Fibroblast of the aortic adventitia (primary cell): ENCODE measurements around the gene TDRD12. TPM values are rescaled to one million over a fixed set of nuclear protein-coding genes. Genes with fewer than 3 reads are reported as not detected.
"Not testable (repeated sequence)": the region's sequence is repeated elsewhere in the genome, so short reads cannot be mapped to it uniquely, and the experiment has no call there.

Source experiments
- DNase-seq: peaks from one replicate; pipeline ENCODE4 v3.0.0-alpha.2; 2010; ENCODE audit warnings: low read depth
- H3K4me3 ChIP-seq: 2 replicates; pipeline ENCODE4 v1.5.1; 2011; ENCODE audit warnings: low read depth, mild to moderate bottlenecking, control low read depth, low read length, moderate library complexity
- CTCF ChIP-seq: IDR thresholded peaks from 2 replicates; pipeline ENCODE4 v1.5.1; 2011; ENCODE audit warnings: mild to moderate bottlenecking, low read length, control low read depth, inconsistent platforms; ENCODE audit not compliant: insufficient read depth
- total RNA-seq: library from RNA; depleted of rRNA; stranded (reverse); fragments of >200 nt; gene quantifications from 2 replicates; pipeline ENCODE4 v1.2.3, GENCODE V29; 2012; ENCODE audit warnings: low replicate concordance

Gene TDRD12
- total RNA-seq, 1 donor = 0.36 TPM

GRCh38 chr19:32837531-32837930 is 118.0 kb downstream of the TDRD12 start:
- no peak overlapping the region for H3K4me3 ChIP-seq
- TF ChIP-seq CTCF = no peak
- DNase-seq = no peak

- DNase-seq = no peak
- no peak for TF ChIP-seq CTCF
- H3K4me3 ChIP-seq = no peak overlapping the region
These were observed 122.5 kb downstream of the TDRD12 start for GRCh38 chr19:32842061-32842460.

GRCh38 chr19:32843716-32844245 is 124.2 kb downstream of the TDRD12 start:
- DNase-seq = no peak
- TF ChIP-seq CTCF = no peak
- no peak overlapping the region for H3K4me3 ChIP-seq

DNA sequence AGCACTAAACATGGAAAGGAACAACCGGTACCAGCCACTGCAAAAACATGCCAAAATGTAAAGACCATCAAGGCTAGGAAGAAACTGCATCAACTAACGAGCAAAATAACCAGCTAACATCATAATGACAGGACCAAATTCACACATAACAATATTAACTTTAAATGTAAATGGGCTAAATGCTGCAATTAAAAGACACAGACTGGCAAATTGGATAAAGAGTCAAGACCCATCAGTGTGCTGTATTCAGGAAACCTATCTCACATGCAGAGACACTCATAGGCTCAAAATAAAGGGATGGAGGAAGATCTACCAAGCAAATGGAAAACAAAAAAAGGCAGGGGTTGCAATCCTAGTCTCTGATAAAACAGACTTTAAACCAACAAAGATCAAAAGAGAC is 128.5 kb downstream of the TDRD12 start:
- DNase-seq, H3K4me3 ChIP-seq: not testable (repeated sequence)

GRCh38 chr19:32852216-32852615 is 132.6 kb downstream of the TDRD12 start:
- H3K4me3 ChIP-seq = no peak overlapping the region
- no peak for DNase-seq
- no peak for TF ChIP-seq CTCF

- DNase-seq, H3K4me3 ChIP-seq: not testable (repeated sequence)
These were observed 137.3 kb downstream of the TDRD12 start for GRCh38 chr19:32856818-32857217.

DNA sequence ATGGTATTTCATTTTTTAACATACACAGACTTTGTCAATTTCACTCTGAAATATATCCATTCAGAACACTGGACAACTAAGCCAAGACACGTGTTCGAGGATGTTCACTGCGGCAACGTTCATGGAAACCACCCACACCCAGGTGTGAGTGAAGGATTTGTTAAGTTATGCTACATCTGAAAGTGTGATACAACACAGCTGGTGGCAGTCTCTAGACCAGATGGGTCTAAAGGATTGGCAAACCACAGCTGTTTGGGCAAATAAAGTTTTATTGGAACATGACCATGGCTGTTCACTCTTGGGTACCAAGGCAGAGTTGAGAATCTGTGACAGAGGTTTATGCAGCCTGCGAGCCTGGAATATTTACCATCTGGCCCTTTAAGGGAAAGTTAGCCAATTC is 138.0 kb downstream of the TDRD12 start:
- no peak for DNase-seq
- TF ChIP-seq CTCF = no peak

GRCh38 chr19:32858155-32858554 is 138.6 kb downstream of the TDRD12 start:
- no peak overlapping the region for H3K4me3 ChIP-seq
- no peak for TF ChIP-seq CTCF
- DNase-seq = no peak

More for the DNA sequence above, 138.0 kb downstream of the TDRD12 start:
- no peak overlapping the region for H3K4me3 ChIP-seq
